PC-3 (cell line): ENCODE results near the gene MAP7.

Source experiments
- EZH2 ChIP-seq: fragments of 300-600 bp; sonication (generic); IDR thresholded peaks from one replicate; pipeline ENCODE4 v1.6.1; 2017; ENCODE audit warnings: antibody characterized with exemption, mild to moderate bottlenecking, low read length; ENCODE audit not compliant: unreplicated experiment
- EZH2phosphoT487 ChIP-seq: fragments of 300-600 bp; sonication (generic); IDR thresholded peaks from 2 replicates; pipeline ENCODE4 v1.6.1; 2018; ENCODE audit warnings: mild to moderate bottlenecking, antibody characterized with exemption, low read length, borderline replicate concordance
- TF ChIP-seq, protein P1 (sequence below): fragments of 300-600 bp; sonication (generic); conservative IDR thresholded peaks from 2 replicates; pipeline ENCODE4 v1.5.1; 2017; ENCODE audit warnings: antibody characterized with exemption, low read depth, mild to moderate bottlenecking, low read length

DNA sequence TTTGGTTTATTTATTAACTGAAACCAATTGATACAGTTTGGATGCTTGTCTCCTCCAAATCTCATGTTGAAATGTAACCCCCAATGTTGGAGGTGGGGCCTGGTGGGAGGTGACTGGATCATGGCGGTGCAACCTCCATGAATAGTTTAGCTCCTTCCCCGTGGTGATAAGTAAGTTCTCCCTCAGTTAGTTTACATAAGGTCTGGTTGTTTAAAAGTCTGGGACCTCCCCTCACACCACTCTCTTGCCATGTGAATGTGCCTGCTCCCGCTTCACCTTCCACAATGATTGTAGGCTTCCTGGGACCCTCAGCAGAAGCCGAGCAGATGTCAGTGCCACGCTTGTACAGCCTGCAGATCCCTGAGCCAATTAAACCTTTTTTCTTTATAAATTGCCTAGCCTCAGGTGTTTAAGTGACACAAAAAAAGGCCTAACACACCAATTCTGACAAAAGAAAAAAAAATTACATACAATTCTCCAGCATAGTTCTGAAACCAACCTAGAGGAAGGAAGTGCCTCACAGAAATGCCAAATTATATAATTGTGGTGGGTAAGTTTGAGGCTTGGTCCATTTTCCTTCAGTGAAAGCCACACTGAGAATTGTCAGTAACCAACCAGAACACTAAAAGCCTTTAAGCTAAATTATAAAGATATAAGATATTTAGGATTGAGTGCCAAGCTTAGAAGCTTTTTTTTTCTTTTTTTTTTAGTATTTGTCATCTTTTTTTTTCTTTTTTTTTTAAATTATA is 15.0 kb downstream of the MAP7 start:
- TF ChIP-seq, protein P1, sequence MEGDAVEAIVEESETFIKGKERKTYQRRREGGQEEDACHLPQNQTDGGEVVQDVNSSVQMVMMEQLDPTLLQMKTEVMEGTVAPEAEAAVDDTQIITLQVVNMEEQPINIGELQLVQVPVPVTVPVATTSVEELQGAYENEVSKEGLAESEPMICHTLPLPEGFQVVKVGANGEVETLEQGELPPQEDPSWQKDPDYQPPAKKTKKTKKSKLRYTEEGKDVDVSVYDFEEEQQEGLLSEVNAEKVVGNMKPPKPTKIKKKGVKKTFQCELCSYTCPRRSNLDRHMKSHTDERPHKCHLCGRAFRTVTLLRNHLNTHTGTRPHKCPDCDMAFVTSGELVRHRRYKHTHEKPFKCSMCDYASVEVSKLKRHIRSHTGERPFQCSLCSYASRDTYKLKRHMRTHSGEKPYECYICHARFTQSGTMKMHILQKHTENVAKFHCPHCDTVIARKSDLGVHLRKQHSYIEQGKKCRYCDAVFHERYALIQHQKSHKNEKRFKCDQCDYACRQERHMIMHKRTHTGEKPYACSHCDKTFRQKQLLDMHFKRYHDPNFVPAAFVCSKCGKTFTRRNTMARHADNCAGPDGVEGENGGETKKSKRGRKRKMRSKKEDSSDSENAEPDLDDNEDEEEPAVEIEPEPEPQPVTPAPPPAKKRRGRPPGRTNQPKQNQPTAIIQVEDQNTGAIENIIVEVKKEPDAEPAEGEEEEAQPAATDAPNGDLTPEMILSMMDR, result no peak
- TF ChIP-seq EZH2 (no peak), EZH2phosphoT487 (no peak)
